Muscle layer of colon (tissue), 2 donors: ENCODE measurements around the gene TNRC6C.

Experiments
- H3K27ac ChIP-seq: one replicate; pipeline ENCODE4 v1.7.0; 2013; ENCODE audit warnings: low read depth, mild to moderate bottlenecking, low read length, moderate library complexity
- H3K27me3 ChIP-seq, 2 donors: one replicate each; pipeline ENCODE4 v1.7.0; 2013; ENCODE audit warnings: low read length in 2 of 2, mild to moderate bottlenecking in 2 of 2; ENCODE audit not compliant: insufficient read depth in 2 of 2, control insufficient read depth in 1 of 2
- H3K36me3 ChIP-seq: one replicate; pipeline ENCODE4 v1.7.0; 2013; ENCODE audit warnings: mild to moderate bottlenecking, low read length; ENCODE audit not compliant: insufficient read depth
- H3K4me1 ChIP-seq: one replicate; pipeline ENCODE4 v1.7.0; 2013; ENCODE audit warnings: mild to moderate bottlenecking, low read length; ENCODE audit not compliant: insufficient read depth
- H3K4me3 ChIP-seq, 2 donors: one replicate each; pipeline ENCODE4 v1.7.0; 2013; ENCODE audit warnings: low read length in 2 of 2, low read depth in 1 of 2, mild to moderate bottlenecking in 1 of 2, moderate library complexity in 1 of 2
- H3K9ac ChIP-seq: one replicate; pipeline ENCODE4 v1.7.0; 2013; ENCODE audit warnings: low read length
- H3K9me3 ChIP-seq: one replicate; pipeline ENCODE4 v1.7.0; 2013; ENCODE audit warnings: mild to moderate bottlenecking, low read length
- donor health status: abdominal sarcoma.
- donor health status: Adenocarcinoma of cecum.

The TNRC6C gene

GRCh38 chr17:78127239-78127887 lies 168.9 kb downstream of the TNRC6C start:
- peak overlapping the region; percentile 63 for H3K27ac ChIP-seq
- peak overlapping the region; percentile 19 to 29 for H3K4me3 ChIP-seq
- no peaks in the 10 kb centered on the region for H3K9me3 ChIP-seq
- peaks cover 8% of the 10 kb centered on the region for H3K4me1 ChIP-seq
- no peaks in the 10 kb centered on the region for H3K36me3 ChIP-seq
- H3K9ac ChIP-seq: no peak overlapping the region
- H3K27me3 ChIP-seq: peaks cover 0 to 50% of the 10 kb centered on the region in 2 donors

- peak overlapping the region; percentile 29 to 45 for H3K4me3 ChIP-seq
Measured at GRCh38 chr17:78127888-78128550, 169.5 kb downstream of the TNRC6C start.

GRCh38 chr17:78128551-78129350 lies 170.2 kb downstream of the TNRC6C start, which contains the start of gene TMC6:
TMC6 (minus strand) TSS chr17:78128755; CDS start chr17:78126832, 1,923 bp downstream.
- Histone ChIP-seq H3K4me1 (peaks cover 8% of the 10 kb centered on the region), H3K27ac (peak within 1 kb of the TSS; percentile 63), H3K36me3 (no peaks in the 10 kb centered on the region), H3K27me3 (peaks cover 0 to 54% of the 10 kb centered on the region in 2 donors), H3K4me3 (peak within 1 kb of the TSS; percentile 29 to 45), H3K9ac (no peak within 1 kb of the TSS), H3K9me3 (no peaks in the 10 kb centered on the region)

More at GRCh38 chr17:78127888-78128550, 169.5 kb downstream of the TNRC6C start:
- Histone ChIP-seq H3K36me3 (no peaks in the 10 kb centered on the region), H3K9ac (no peak overlapping the region), H3K27ac (peak overlapping the region; percentile 63), H3K9me3 (no peaks in the 10 kb centered on the region), H3K4me1 (peaks cover 8% of the 10 kb centered on the region), H3K27me3 (peaks cover 0 to 54% of the 10 kb centered on the region in 2 donors)

GRCh38 chr17:78129351-78130089 lies 171.0 kb downstream of the TNRC6C start:
- Histone ChIP-seq H3K27ac (no peak overlapping the region), H3K9me3 (no peaks in the 10 kb centered on the region), H3K9ac (no peak overlapping the region), H3K4me1 (peaks cover 8% of the 10 kb centered on the region), H3K36me3 (no peaks in the 10 kb centered on the region), H3K27me3 (peaks cover 0 to 54% of the 10 kb centered on the region in 2 donors), H3K4me3 (peak overlapping the region; percentile 18 to 26)

GRCh38 chr17:78130090-78130436 lies 171.6 kb downstream of the TNRC6C start:
- Histone ChIP-seq H3K4me1 (peaks cover 8% of the 10 kb centered on the region), H3K4me3 (no peak overlapping the region), H3K27me3 (peaks cover 0 to 59% of the 10 kb centered on the region in 2 donors), H3K36me3 (no peaks in the 10 kb centered on the region), H3K27ac (no peak overlapping the region), H3K9me3 (no peaks in the 10 kb centered on the region), H3K9ac (no peak overlapping the region)

- Histone ChIP-seq H3K9me3 (no peaks in the 10 kb centered on the region), H3K9ac (no peak within 1 kb of the TSS), H3K27ac (no peak within 1 kb of the TSS), H3K27me3 (peaks cover 0 to 60% of the 10 kb centered on the region in 2 donors), H3K4me1 (peaks cover 8% of the 10 kb centered on the region), H3K4me3 (no peak within 1 kb of the TSS), H3K36me3 (no peaks in the 10 kb centered on the region)
Measured at GRCh38 chr17:78130437-78131101, 172.1 kb downstream of the TNRC6C start, which contains the start of gene TMC8. TMC8 (plus strand) TSS chr17:78130771; CDS start chr17:78131589, 818 bp downstream.

GRCh38 chr17:78131172-78132083 lies 172.9 kb downstream of the TNRC6C start:
- H3K9me3 ChIP-seq: no peaks in the 10 kb centered on the region
- H3K27ac ChIP-seq: no peak overlapping the region
- no peaks in the 10 kb centered on the region for H3K36me3 ChIP-seq
- H3K27me3 ChIP-seq: peaks cover 0 to 60% of the 10 kb centered on the region in 2 donors
- H3K4me1 ChIP-seq: peaks cover 8% of the 10 kb centered on the region
- H3K9ac ChIP-seq: no peak overlapping the region
- no peak overlapping the region for H3K4me3 ChIP-seq

GRCh38 chr17:78132084-78132676 lies 173.7 kb downstream of the TNRC6C start:
- peaks cover 0 to 60% of the 10 kb centered on the region in 2 donors for H3K27me3 ChIP-seq
- no peaks in the 10 kb centered on the region for H3K36me3 ChIP-seq
- no peak overlapping the region for H3K9ac ChIP-seq
- no peak overlapping the region for H3K4me3 ChIP-seq
- H3K9me3 ChIP-seq: no peaks in the 10 kb centered on the region
- H3K27ac ChIP-seq: no peak overlapping the region
- peaks cover 5% of the 10 kb centered on the region for H3K4me1 ChIP-seq

GRCh38 chr17:78132767-78133178 lies 174.3 kb downstream of the TNRC6C start:
- H3K9ac ChIP-seq: no peak overlapping the region
- H3K9me3 ChIP-seq: no peaks in the 10 kb centered on the region
- no peak overlapping the region for H3K4me3 ChIP-seq
- peaks cover 0 to 54% of the 10 kb centered on the region in 2 donors for H3K27me3 ChIP-seq
- H3K27ac ChIP-seq: no peak overlapping the region
- no peaks in the 10 kb centered on the region for H3K36me3 ChIP-seq
- H3K4me1 ChIP-seq: peaks cover 5% of the 10 kb centered on the region
